H9 (cell line): Measurements from ENCODE around the gene BACH1. TPM values are rescaled to one million over a fixed set of nuclear protein-coding genes. Genes with fewer than 3 reads are reported as not detected.

Experiments used
- DNase-seq: peaks from one replicate; pipeline ENCODE4 v3.0.0-alpha.2; 2017
- H2AFZ ChIP-seq: one replicate; pipeline ENCODE4 v1.6.1; 2013; ENCODE audit warnings: mild to moderate bottlenecking, low read length, control low read depth, moderate library complexity
- H2AK5ac ChIP-seq: 2 replicates; pipeline ENCODE4 v1.6.1; 2013; ENCODE audit warnings: low read length, control low read depth, mixed read lengths; ENCODE audit not compliant: insufficient read length
- H2BK120ac ChIP-seq: one replicate; pipeline ENCODE4 v1.6.1; 2013; ENCODE audit warnings: low read depth, mild to moderate bottlenecking, low read length, control low read depth, inconsistent platforms; ENCODE audit not compliant: poor library complexity, severe bottlenecking
- H2BK12ac ChIP-seq: 2 replicates; pipeline ENCODE4 v1.6.1; 2013; ENCODE audit warnings: low read length, control low read depth, mixed read lengths, low read depth; ENCODE audit not compliant: insufficient read length
- H2BK15ac ChIP-seq: 2 replicates; pipeline ENCODE4 v1.6.1; 2013; ENCODE audit warnings: low read depth, low read length, control low read depth
- H2BK20ac ChIP-seq: one replicate; pipeline ENCODE4 v1.6.1; 2013; ENCODE audit warnings: low read depth, mild to moderate bottlenecking, low read length, control low read depth, inconsistent platforms; ENCODE audit not compliant: poor library complexity, severe bottlenecking
- H2BK5ac ChIP-seq: 2 replicates; pipeline ENCODE4 v1.6.1; 2013; ENCODE audit warnings: low read length, control low read depth, mixed read lengths; ENCODE audit not compliant: insufficient read length
- H3K14ac ChIP-seq: 2 replicates; pipeline ENCODE4 v1.6.1; 2013; ENCODE audit warnings: low read length, control low read depth; ENCODE audit not compliant: insufficient read depth
- H3K18ac ChIP-seq: 2 replicates; pipeline ENCODE4 v1.6.1; 2013; ENCODE audit warnings: low read depth, mild to moderate bottlenecking, mixed read lengths, low read length, control low read depth; ENCODE audit not compliant: insufficient read length
- H3K23ac ChIP-seq: 2 replicates; pipeline ENCODE4 v1.6.1; 2013; ENCODE audit warnings: low read length, control low read depth, mixed read lengths, low read depth; ENCODE audit not compliant: insufficient read length
- H3K23me2 ChIP-seq: 2 replicates; pipeline ENCODE4 v1.6.1; 2013; ENCODE audit warnings: low read depth, mild to moderate bottlenecking, mixed read lengths, low read length, control low read depth; ENCODE audit not compliant: insufficient read length, poor library complexity, severe bottlenecking
- H3K27ac ChIP-seq: 2 replicates; pipeline ENCODE4 v1.5.1; 2013; ENCODE audit warnings: low read length, control low read depth, mixed read lengths, low read depth; ENCODE audit not compliant: insufficient read length
- H3K27me3 ChIP-seq: 2 replicates; pipeline ENCODE4 v1.6.1; 2013; ENCODE audit warnings: low read length, control low read depth, inconsistent platforms; ENCODE audit not compliant: insufficient read depth
- H3K4ac ChIP-seq: 2 replicates; pipeline ENCODE4 v1.6.1; 2013; ENCODE audit warnings: low read depth, mild to moderate bottlenecking, control low read depth, inconsistent platforms, low read length, moderate library complexity
- H3K4me1 ChIP-seq: 2 replicates; pipeline ENCODE4 v1.6.1; 2013; ENCODE audit warnings: low read length, control low read depth, inconsistent platforms; ENCODE audit not compliant: insufficient read depth
- H3K4me2 ChIP-seq: 2 replicates; pipeline ENCODE4 v1.6.1; 2013; ENCODE audit warnings: low read length, control low read depth, mixed read lengths; ENCODE audit not compliant: insufficient read length, insufficient read depth
- H3K56ac ChIP-seq: 2 replicates; pipeline ENCODE4 v1.6.1; 2013; ENCODE audit warnings: low read depth, mild to moderate bottlenecking, mixed read lengths, low read length, control low read depth; ENCODE audit not compliant: insufficient read length
- H3K79me1 ChIP-seq: 2 replicates; pipeline ENCODE4 v1.6.1; 2013; ENCODE audit warnings: low read depth, mild to moderate bottlenecking, moderate library complexity, low read length, control low read depth, inconsistent platforms; ENCODE audit not compliant: insufficient read depth, poor library complexity, severe bottlenecking
- H3K79me2 ChIP-seq: 2 replicates; pipeline ENCODE4 v1.6.1; 2013; ENCODE audit warnings: low read length, control low read depth, inconsistent platforms; ENCODE audit not compliant: insufficient read depth
- H3K9ac ChIP-seq: 2 replicates; pipeline ENCODE4 v1.6.1; 2013; ENCODE audit warnings: low read length, control low read depth, mixed read lengths; ENCODE audit not compliant: insufficient read length; ENCODE audit errors: extremely low read depth
- H3K9me3 ChIP-seq: one replicate; pipeline ENCODE4 v1.6.1; 2013; ENCODE audit warnings: low read depth, low read length, inconsistent platforms; ENCODE audit not compliant: control insufficient read depth
- H3T11ph ChIP-seq: one replicate; pipeline ENCODE4 v1.6.1; 2013; ENCODE audit warnings: mild to moderate bottlenecking, low read length, control low read depth, inconsistent platforms
- H4K20me1 ChIP-seq: one replicate; pipeline ENCODE4 v1.6.1; 2013; ENCODE audit not compliant: control insufficient read depth, insufficient read length, insufficient read depth
- H4K5ac ChIP-seq: 2 replicates; pipeline ENCODE4 v1.6.1; 2013; ENCODE audit warnings: low read depth, mild to moderate bottlenecking, mixed read lengths, low read length, control low read depth; ENCODE audit not compliant: insufficient read length
- H4K8ac ChIP-seq: replicated peaks from 2 replicates; pipeline ENCODE4 v1.6.1; 2013; ENCODE audit warnings: low read length, control low read depth, mixed read lengths, low read depth; ENCODE audit not compliant: insufficient read length
- H4K91ac ChIP-seq: 2 replicates; pipeline ENCODE4 v1.6.1; 2013; ENCODE audit warnings: low read depth, mild to moderate bottlenecking, moderate library complexity, mixed read lengths, low read length, control low read depth; ENCODE audit not compliant: insufficient read length
- H3K27ac Mint-ChIP-seq, 3 experiments: 2 replicates in 2 of 3; 3 replicates in 1 of 3; pipeline ENCODE4 v1.8.0; 2020 to 2021; ENCODE audit warnings: mixed read lengths in 3 of 3, mild to moderate bottlenecking in 1 of 3, moderate library complexity in 1 of 3
- H3K27me3 Mint-ChIP-seq: 2 replicates; pipeline ENCODE4 v1.8.0; 2021; ENCODE audit warnings: low read depth, mild to moderate bottlenecking, moderate library complexity, mixed read lengths
- H3K36me3 Mint-ChIP-seq, 3 experiments: 2 replicates in 2 of 3; 3 replicates in 1 of 3; pipeline ENCODE4 v1.8.0; 2020 to 2021; ENCODE audit warnings: low read depth in 3 of 3, mixed read lengths in 3 of 3; ENCODE audit not compliant: insufficient read depth in 1 of 3
- H3K4me1 Mint-ChIP-seq, 2 experiments: 2 replicates each; pipeline ENCODE4 v1.8.0; 2020; ENCODE audit warnings: mixed read lengths in 2 of 2
- H3K4me3 Mint-ChIP-seq, 2 experiments: 2 replicates in 1 of 2; 3 replicates in 1 of 2; pipeline ENCODE4 v1.8.0; 2020 to 2021; ENCODE audit warnings: mild to moderate bottlenecking in 2 of 2, mixed read lengths in 2 of 2, moderate library complexity in 1 of 2
- H3K9me3 Mint-ChIP-seq, 2 experiments: 2 replicates in 1 of 2; 3 replicates in 1 of 2; pipeline ENCODE4 v1.8.0; 2020; ENCODE audit warnings: mild to moderate bottlenecking in 2 of 2, mixed read lengths in 2 of 2, moderate library complexity in 1 of 2
- CTCF ChIP-seq: fragments of 200-600 bp; sonication (generic); conservative IDR thresholded peaks from 3 replicates; pipeline ENCODE4 v1.8.0; 2021; ENCODE audit warnings: antibody characterized with exemption, mild to moderate bottlenecking
- WGBS: extraction: QIAGEN DNeasy Blood & Tissue Kit; methylation state at CpG from one replicate; pipeline ENCODE4 v1.1.7; 2013; ENCODE audit warnings: missing lambda C conversion rate, low lambda C conversion rate, mixed read lengths; ENCODE audit not compliant: insufficient read length; ENCODE audit errors: extremely low coverage; 5-methylcytosine and 5-hydroxymethylcytosine counted together
- total RNA-seq: library from RNA; stranded (reverse); gene quantifications from 2 replicates; pipeline ENCODE4 v1.2.1, GENCODE V29; 2021

BACH1 gene
- total RNA-seq, 1 experiment from 2014 or later: 42.4 TPM

GRCh38 chr21:29372063-29372802, 73.5 kb downstream of the BACH1 start:
- no peaks in the 10 kb centered on the region for H3K9me3 ChIP-seq
- no peaks in the 10 kb centered on the region for H4K20me1 ChIP-seq
- Mint-ChIP-seq H3K27ac (no peak overlapping the region), H3K27me3 (no peaks in the 10 kb centered on the region), H3K9me3 (no peaks in the 10 kb centered on the region), H3K36me3 (peaks cover 0 to 5% (median 1%) of the 10 kb centered on the region in 3 experiments; a peak in 1 of 7 replicates), H3K4me1 (peaks cover 4 to 6% of the 10 kb centered on the region in 2 experiments; a peak in 3 of 4 replicates), H3K4me3 (no peak overlapping the region)
- no CpG with 5 or more reads among the region's 11 CpGs for WGBS
- H4K91ac ChIP-seq: no peak overlapping the region
- H3K79me1 ChIP-seq: no peaks in the 10 kb centered on the region
- H3K4me2 ChIP-seq: no peak overlapping the region
- no peak overlapping the region for H2AK5ac ChIP-seq
- H2BK12ac ChIP-seq: no peak overlapping the region
- H2BK20ac ChIP-seq: no peak overlapping the region
- no peaks in the 10 kb centered on the region for H3K27me3 ChIP-seq
- H2AFZ ChIP-seq: no peak overlapping the region
- no peak overlapping the region for H3K18ac ChIP-seq
- no peak overlapping the region for H3K27ac ChIP-seq
- H3K23me2 ChIP-seq: no peaks in the 10 kb centered on the region
- no peak overlapping the region for H2BK120ac ChIP-seq
- no peak overlapping the region for H3K14ac ChIP-seq
- 0 out of 2 replicates have a peak, but pooled peaks cover 3% of the 10 kb centered on the region for H3K4me1 ChIP-seq
- no peak overlapping the region for H2BK5ac ChIP-seq
- no peak overlapping the region for H2BK15ac ChIP-seq
- no peak overlapping the region for H4K5ac ChIP-seq
- H3T11ph ChIP-seq: no peak overlapping the region
- peak; percentile 56 for DNase-seq
- no peak overlapping the region for H3K9ac ChIP-seq
- TF ChIP-seq CTCF: peak; percentile 83
- H3K79me2 ChIP-seq: no peaks in the 10 kb centered on the region
- H3K56ac ChIP-seq: no peak overlapping the region
- H3K4ac ChIP-seq: no peak overlapping the region
- no peak overlapping the region for H3K23ac ChIP-seq
- H4K8ac ChIP-seq: no peak overlapping the region
